Activated naive CD8-positive, alpha-beta T cell treated with anti-CD3 and anti-CD28 coated beads, Interleukin-2, amount 50 U/mL, for 24 hours (primary cell): Measurements from ENCODE around the gene CCR6.

Experiments used
- ATAC-seq: fragments of 150-1000 bp; cut with Tn5 transposase; one replicate; pipeline ENCODE4 v1.10.0; 2021
- DNase-seq: peaks from one replicate; pipeline ENCODE4 v3.0.0; 2021
- H3K27ac Mint-ChIP-seq: one replicate; pipeline ENCODE4 v1.8.0; 2021; ENCODE audit warnings: mild to moderate bottlenecking, mixed read lengths
- H3K27me3 Mint-ChIP-seq: one replicate; pipeline ENCODE4 v1.8.0; 2021; ENCODE audit warnings: mixed read lengths
- H3K36me3 Mint-ChIP-seq: one replicate; pipeline ENCODE4 v1.8.0; 2021; ENCODE audit warnings: low read depth, mixed read lengths
- H3K4me1 Mint-ChIP-seq: one replicate; pipeline ENCODE4 v1.8.0; 2021; ENCODE audit warnings: mixed read lengths
- H3K4me3 Mint-ChIP-seq: one replicate; pipeline ENCODE4 v1.8.0; 2021; ENCODE audit warnings: mild to moderate bottlenecking, moderate library complexity, mixed read lengths
- H3K9me3 Mint-ChIP-seq: one replicate; pipeline ENCODE4 v1.8.0; 2021; ENCODE audit warnings: mixed read lengths

The CCR6 gene

DNA sequence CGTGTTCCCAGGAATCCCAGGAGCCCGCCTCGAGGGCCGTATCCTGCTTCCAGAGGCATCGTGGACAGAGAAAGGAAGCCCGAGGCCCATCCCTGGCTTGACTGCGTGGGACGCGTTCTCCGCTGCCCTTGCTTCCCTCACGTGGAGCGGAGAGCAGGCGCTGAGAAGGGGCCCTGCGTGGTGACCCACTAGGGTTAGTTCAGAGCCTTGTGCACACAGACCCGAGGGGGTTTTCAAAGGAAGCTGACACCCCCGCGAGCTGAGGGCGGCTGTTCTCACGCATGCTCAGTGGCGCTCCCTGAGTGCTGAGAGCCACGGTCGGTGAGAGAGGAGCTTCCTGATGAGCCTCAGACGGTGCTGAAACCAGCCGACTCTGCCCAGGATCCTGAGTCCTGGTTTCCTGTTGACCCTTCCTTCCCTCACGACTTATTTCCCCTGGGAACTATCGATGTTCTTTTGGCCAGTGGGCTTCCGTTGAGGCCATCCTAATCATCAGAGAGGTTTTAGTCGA lies 28.9 kb upstream of the CCR6 start:
- DNase-seq, result peak; percentile 73
- H3K27ac Mint-ChIP-seq, result peak overlapping the region; percentile 87
- H3K27me3 Mint-ChIP-seq, result no peaks in the 10 kb centered on the region
- H3K4me1 Mint-ChIP-seq, result peaks cover 79% of the 10 kb centered on the region
- peaks cover 5% of the 10 kb centered on the region for H3K9me3 Mint-ChIP-seq
- H3K36me3 Mint-ChIP-seq, result no peaks in the 10 kb centered on the region
- H3K4me3 Mint-ChIP-seq, result peak overlapping the region; percentile 57
- ATAC-seq, result peak; percentile 55

- Mint-ChIP-seq H3K9me3 (peaks cover 5% of the 10 kb centered on the region), H3K4me3 (peak overlapping the region; percentile 57), H3K27ac (peak overlapping the region; percentile 87), H3K4me1 (peaks cover 79% of the 10 kb centered on the region), H3K27me3 (no peaks in the 10 kb centered on the region), H3K36me3 (no peaks in the 10 kb centered on the region)
- no peak for ATAC-seq
- no peak for DNase-seq
Measured at GRCh38 chr6:167094436-167094819, 28.5 kb upstream of the CCR6 start.

DNA sequence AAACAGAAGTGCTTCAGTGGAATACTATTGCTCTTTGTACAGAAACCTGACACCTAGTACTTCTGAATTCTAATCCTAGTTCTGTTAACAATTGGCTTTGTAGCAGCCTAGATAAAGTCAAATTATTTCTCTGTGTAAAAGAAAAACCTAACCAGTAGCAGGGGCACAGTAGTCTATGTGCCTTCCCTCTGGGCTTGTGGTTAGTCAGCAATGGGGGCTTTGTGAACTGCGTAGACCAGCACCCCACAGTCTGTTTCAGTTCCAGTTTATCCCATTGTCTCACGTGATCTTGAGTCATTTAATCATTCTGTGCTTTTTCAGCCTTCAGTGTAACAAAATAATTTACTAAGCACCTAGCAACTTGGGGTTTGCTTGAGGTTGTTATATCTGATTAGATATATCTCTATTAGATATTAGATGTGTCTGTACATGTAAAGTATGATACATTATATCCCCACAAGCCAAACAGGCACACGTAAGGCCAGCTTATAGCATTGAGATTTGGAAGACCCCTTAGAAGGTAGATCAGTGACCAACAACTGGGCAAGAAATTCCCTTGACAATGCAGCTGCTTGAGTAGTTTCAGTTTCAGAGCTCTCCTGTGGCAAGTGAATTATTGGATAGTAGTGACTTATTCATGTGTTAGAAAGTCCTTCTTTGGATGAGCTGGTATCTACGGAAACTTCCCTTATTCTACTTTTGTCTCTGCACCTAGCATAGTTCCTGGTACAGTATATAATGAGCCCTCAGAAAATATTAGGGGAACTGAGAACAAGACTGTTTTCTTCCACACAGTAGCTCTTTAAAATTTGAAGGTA lies 27.9 kb upstream of the CCR6 start:
- Mint-ChIP-seq H3K27me3 (no peaks in the 10 kb centered on the region), H3K27ac (peak overlapping the region; percentile 87), H3K36me3 (no peaks in the 10 kb centered on the region), H3K4me1 (peaks cover 76% of the 10 kb centered on the region), H3K9me3 (peaks cover 5% of the 10 kb centered on the region), H3K4me3 (peak overlapping the region; percentile 57)
- peak; percentile 77 for ATAC-seq
- DNase-seq, result no peak

GRCh38 chr6:167095888-167096287 lies 27.0 kb upstream of the CCR6 start:
- Mint-ChIP-seq H3K9me3 (no peaks in the 10 kb centered on the region), H3K27me3 (no peaks in the 10 kb centered on the region), H3K27ac (no peak overlapping the region), H3K36me3 (no peaks in the 10 kb centered on the region), H3K4me1 (peaks cover 68% of the 10 kb centered on the region), H3K4me3 (no peak overlapping the region)
- ATAC-seq, result no peak
- no peak for DNase-seq

- Mint-ChIP-seq H3K4me3 (no peak overlapping the region), H3K27ac (no peak overlapping the region)
Measured at GRCh38 chr6:167096991-167097390, 25.9 kb upstream of the CCR6 start.

DNA sequence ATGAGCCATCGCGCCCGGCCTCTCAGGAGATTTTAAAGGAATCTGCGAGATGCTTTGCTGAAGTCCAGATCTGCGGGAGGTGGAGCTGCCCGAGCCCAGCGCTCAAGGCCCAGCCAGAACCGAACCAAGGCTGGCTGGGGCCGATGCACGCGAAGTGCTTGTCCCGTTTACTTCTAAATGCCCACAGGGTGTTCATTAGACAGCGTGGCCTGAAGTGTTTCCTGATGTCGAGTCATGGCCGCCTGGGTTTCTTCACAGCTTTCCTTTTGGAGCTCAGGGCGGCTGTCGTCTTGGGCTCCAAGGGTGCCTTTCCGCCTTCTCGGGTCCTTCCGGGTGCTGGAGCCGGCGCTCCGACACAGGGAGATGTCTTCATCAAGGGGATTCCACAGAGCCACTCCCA lies 25.1 kb upstream of the CCR6 start:
- ATAC-seq (no peak), DNase-seq (no peak)
- Mint-ChIP-seq H3K4me3 (no peak overlapping the region), H3K4me1 (peaks cover 52% of the 10 kb centered on the region), H3K27me3 (no peaks in the 10 kb centered on the region), H3K27ac (no peak overlapping the region), H3K36me3 (no peaks in the 10 kb centered on the region), H3K9me3 (no peaks in the 10 kb centered on the region)

More at GRCh38 chr6:167096991-167097390, 25.9 kb upstream of the CCR6 start:
- Mint-ChIP-seq H3K27me3 (no peaks in the 10 kb centered on the region), H3K9me3 (no peaks in the 10 kb centered on the region), H3K36me3 (no peaks in the 10 kb centered on the region), H3K4me1 (peaks cover 57% of the 10 kb centered on the region)
- ATAC-seq (no peak), DNase-seq (no peak)

- no peaks in the 10 kb centered on the region for H3K9me3 Mint-ChIP-seq
- no peaks in the 10 kb centered on the region for H3K27me3 Mint-ChIP-seq
- peaks cover 50% of the 10 kb centered on the region for H3K4me1 Mint-ChIP-seq
- peak overlapping the region; percentile 68 for H3K27ac Mint-ChIP-seq
- H3K4me3 Mint-ChIP-seq, result no peak overlapping the region
- no peaks in the 10 kb centered on the region for H3K36me3 Mint-ChIP-seq
- DNase-seq (no peak), ATAC-seq (peak; percentile 26)
Measured at GRCh38 chr6:167098825-167099225, 24.1 kb upstream of the CCR6 start.

GRCh38 chr6:167099707-167100106 lies 23.2 kb upstream of the CCR6 start:
- Mint-ChIP-seq H3K27me3 (no peaks in the 10 kb centered on the region), H3K36me3 (no peaks in the 10 kb centered on the region), H3K4me1 (peaks cover 41% of the 10 kb centered on the region), H3K9me3 (no peaks in the 10 kb centered on the region), H3K27ac (no peak overlapping the region), H3K4me3 (no peak overlapping the region)
- DNase-seq (no peak), ATAC-seq (no peak)

DNA sequence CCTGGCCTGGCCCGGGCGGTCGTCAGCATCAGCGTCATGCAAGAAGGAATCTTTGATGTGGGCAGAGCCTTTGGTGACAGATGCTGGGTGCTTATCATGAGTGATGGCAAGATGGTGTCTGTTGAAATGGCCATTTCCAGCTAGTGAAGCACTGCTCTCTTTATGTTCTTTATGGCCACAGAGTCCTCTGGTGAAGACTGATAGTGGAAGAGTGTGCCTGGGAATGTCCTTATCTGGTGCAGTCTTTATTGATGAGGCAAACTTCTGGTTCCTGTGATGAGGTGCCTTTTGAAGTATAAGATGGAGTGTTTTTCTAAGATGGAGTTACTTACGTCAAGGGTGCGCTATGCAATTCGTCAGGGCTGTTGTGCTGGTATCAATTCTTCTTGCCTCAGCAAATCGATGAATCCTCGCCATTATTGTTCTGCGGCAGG lies 22.6 kb upstream of the CCR6 start:
- Mint-ChIP-seq H3K27me3 (no peaks in the 10 kb centered on the region), H3K36me3 (no peaks in the 10 kb centered on the region), H3K9me3 (no peaks in the 10 kb centered on the region), H3K4me3 (no peak overlapping the region), H3K4me1 (peaks cover 36% of the 10 kb centered on the region), H3K27ac (no peak overlapping the region)
- ATAC-seq (no peak), DNase-seq (no peak)

DNA sequence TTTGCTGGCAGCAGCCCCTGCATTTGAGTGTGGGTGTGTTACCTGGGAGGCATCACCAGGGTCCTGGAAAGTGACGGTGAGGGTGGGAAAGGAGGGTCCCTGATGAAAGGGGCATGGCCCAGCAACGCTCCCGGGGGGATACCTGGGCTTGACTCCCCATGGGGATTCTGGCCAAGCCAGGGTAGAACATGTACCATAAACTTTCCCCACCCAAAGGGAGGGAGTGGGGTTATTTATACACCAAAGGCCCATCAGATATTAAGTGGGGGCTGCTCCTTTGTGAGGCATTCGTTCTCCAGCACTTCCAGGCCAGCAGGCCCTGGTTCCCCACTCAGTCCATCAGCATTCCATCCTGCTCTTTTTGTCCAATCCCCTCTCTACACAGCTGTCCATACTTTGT lies 20.6 kb upstream of the CCR6 start:
- Mint-ChIP-seq H3K27me3 (no peaks in the 10 kb centered on the region), H3K27ac (no peak overlapping the region), H3K9me3 (no peaks in the 10 kb centered on the region), H3K36me3 (no peaks in the 10 kb centered on the region), H3K4me1 (peaks cover 28% of the 10 kb centered on the region), H3K4me3 (no peak overlapping the region)
- no peak for ATAC-seq
- no peak for DNase-seq

DNA sequence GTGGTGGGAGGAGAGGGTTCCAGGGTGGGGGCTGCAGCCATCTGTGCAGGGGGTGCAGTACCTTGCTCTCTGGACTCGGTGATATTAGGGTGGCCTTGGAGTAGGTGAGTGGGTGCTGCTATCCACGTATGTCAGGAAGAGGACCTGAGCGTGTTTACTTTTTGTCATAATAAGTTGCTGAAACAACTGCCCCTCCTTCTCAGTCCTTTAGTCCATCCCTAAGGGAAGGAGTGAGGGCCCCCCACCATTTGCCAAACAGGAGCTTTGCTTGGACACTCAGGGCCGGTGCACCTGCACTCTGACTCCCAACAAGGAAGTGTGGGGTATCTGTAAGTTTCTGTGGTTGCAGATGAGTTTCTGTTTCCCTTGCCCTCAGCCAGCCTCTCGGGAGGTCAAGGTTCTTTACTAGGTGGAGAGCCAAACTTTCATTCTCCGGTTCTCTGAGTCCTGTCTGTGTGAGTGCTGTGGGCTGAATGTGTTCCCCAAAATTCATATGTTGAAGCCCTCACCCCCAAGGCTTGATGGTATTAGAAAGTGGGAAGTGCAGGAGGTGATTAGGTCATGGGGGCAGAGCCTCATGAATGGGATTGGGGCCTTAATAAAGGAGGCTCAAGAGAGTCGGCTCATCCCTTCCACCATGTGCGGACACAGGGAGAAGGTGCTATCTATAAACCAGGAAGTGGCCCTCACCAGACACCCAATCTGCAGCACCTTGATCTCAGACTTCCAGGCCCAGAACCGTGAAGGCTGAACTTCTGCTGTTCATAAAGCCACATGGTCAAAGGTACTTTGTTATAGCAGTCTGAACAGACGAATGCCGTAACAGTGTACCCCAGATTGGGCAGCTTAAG lies 19.6 kb upstream of the CCR6 start:
- no peaks in the 10 kb centered on the region for H3K9me3 Mint-ChIP-seq
- H3K4me1 Mint-ChIP-seq, result peaks cover 26% of the 10 kb centered on the region
- no peaks in the 10 kb centered on the region for H3K36me3 Mint-ChIP-seq
- ATAC-seq, result peak; percentile 30
- no peak overlapping the region for H3K4me3 Mint-ChIP-seq
- H3K27ac Mint-ChIP-seq, result peak overlapping the region; percentile 8
- DNase-seq, result no peak
- H3K27me3 Mint-ChIP-seq, result no peaks in the 10 kb centered on the region

- Mint-ChIP-seq H3K9me3 (no peaks in the 10 kb centered on the region), H3K27ac (no peak overlapping the region), H3K4me1 (peaks cover 15% of the 10 kb centered on the region), H3K27me3 (no peaks in the 10 kb centered on the region), H3K36me3 (no peaks in the 10 kb centered on the region), H3K4me3 (no peak overlapping the region)
- ATAC-seq (no peak), DNase-seq (no peak)
Measured at GRCh38 chr6:167104388-167104787, 18.5 kb upstream of the CCR6 start.

GRCh38 chr6:167105060-167105459 lies 17.8 kb upstream of the CCR6 start:
- H3K27ac Mint-ChIP-seq, result no peak overlapping the region
- no peaks in the 10 kb centered on the region for H3K9me3 Mint-ChIP-seq
- H3K36me3 Mint-ChIP-seq, result no peaks in the 10 kb centered on the region
- no peak overlapping the region for H3K4me3 Mint-ChIP-seq
- DNase-seq (no peak), ATAC-seq (no peak)
- peaks cover 18% of the 10 kb centered on the region for H3K4me1 Mint-ChIP-seq
- H3K27me3 Mint-ChIP-seq, result no peaks in the 10 kb centered on the region

DNA sequence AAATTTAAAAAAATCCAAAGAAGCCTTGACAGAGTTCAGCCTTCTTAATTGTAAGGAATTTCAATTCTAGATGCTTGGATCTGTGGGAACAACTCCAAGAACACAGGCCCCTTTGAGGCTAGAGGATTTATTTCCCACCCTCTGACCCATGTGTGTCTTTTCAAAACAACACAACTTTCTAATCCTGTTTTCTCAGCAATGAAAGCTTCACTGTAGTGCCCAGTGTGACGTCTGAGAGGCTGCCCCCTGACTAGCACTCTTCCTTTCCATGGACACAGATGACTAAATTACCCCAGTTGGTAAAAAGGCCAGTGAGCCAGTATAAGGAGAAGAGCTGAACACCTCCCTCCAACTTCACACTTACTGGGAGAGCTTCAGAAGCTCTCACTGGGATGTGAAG lies 16.5 kb upstream of the CCR6 start:
- no peak overlapping the region for H3K27ac Mint-ChIP-seq
- DNase-seq (no peak), ATAC-seq (no peak)
- H3K27me3 Mint-ChIP-seq, result no peaks in the 10 kb centered on the region
- H3K4me1 Mint-ChIP-seq, result peaks cover 30% of the 10 kb centered on the region
- no peaks in the 10 kb centered on the region for H3K36me3 Mint-ChIP-seq
- H3K4me3 Mint-ChIP-seq, result no peak overlapping the region
- no peaks in the 10 kb centered on the region for H3K9me3 Mint-ChIP-seq

GRCh38 chr6:167107787-167108186 lies 15.1 kb upstream of the CCR6 start:
- no peaks in the 10 kb centered on the region for H3K36me3 Mint-ChIP-seq
- ATAC-seq (no peak), DNase-seq (no peak)
- no peaks in the 10 kb centered on the region for H3K9me3 Mint-ChIP-seq
- no peak overlapping the region for H3K27ac Mint-ChIP-seq
- peaks cover 39% of the 10 kb centered on the region for H3K4me1 Mint-ChIP-seq
- H3K27me3 Mint-ChIP-seq, result no peaks in the 10 kb centered on the region
- no peak overlapping the region for H3K4me3 Mint-ChIP-seq
